H1 (cell line): ENCODE results near the gene EZH2. TPM values are rescaled to one million over a fixed set of nuclear protein-coding genes. Genes with fewer than 3 reads are reported as not detected.

Experiments used
- CTCF ChIA-PET: fragments of 300-600 bp; sonication (Branson Sonifier 250); formaldehyde crosslinking; loops from one replicate; lab custom pipeline; 2021; ENCODE audit not compliant: partially characterized antibody; lab: Charles Lee
- POLR2A ChIA-PET: fragments of 300-600 bp; sonication (Branson Sonifier 250); formaldehyde crosslinking; loops from one replicate; lab custom pipeline; 2021; ENCODE audit warnings: inconsistent platforms; ENCODE audit not compliant: partially characterized antibody; lab: Charles Lee
- DNase-seq, 2 experiments: peaks; one replicate each; pipeline versions ENCODE4 v3.0.0 to v3.0.0-alpha.2; 2010 to 2022; ENCODE audit warnings: low spot score in 2 of 2, low read depth in 1 of 2, mixed read lengths in 1 of 2
- FAIRE-seq: peaks from 2 replicates; lab custom pipeline; 2011; peaks lifted over from hg19 to GRCh38; lab: Jason Lieb, UNC
- H2AFZ ChIP-seq: 2 replicates; pipeline ENCODE4 v1.8.1; 2012; ENCODE audit warnings: low read length, inconsistent platforms
- H2AK5ac ChIP-seq: 2 replicates; pipeline ENCODE4 v1.6.1; 2013; ENCODE audit warnings: low read depth, low read length
- H2BK120ac ChIP-seq: replicated peaks from 2 replicates; pipeline ENCODE3; 2013; ENCODE audit warnings: low read depth, low read length, inconsistent platforms
- H2BK12ac ChIP-seq: 2 replicates; pipeline ENCODE4 v1.6.1; 2013; ENCODE audit warnings: low read depth, low read length
- H2BK15ac ChIP-seq: 2 replicates; pipeline ENCODE4 v1.6.1; 2013; ENCODE audit warnings: low read length
- H2BK20ac ChIP-seq: 2 replicates; pipeline ENCODE4 v1.6.1; 2013; ENCODE audit warnings: low read length
- H2BK5ac ChIP-seq: 2 replicates; pipeline ENCODE4 v1.6.1; 2013; ENCODE audit warnings: low read depth, low read length
- H3K14ac ChIP-seq: 2 replicates; pipeline ENCODE4 v1.6.1; 2013; ENCODE audit warnings: inconsistent platforms; ENCODE audit not compliant: insufficient read length
- H3K18ac ChIP-seq: 2 replicates; pipeline ENCODE4 v1.6.1; 2013; ENCODE audit warnings: low read length; ENCODE audit errors: extremely low read depth
- H3K23ac ChIP-seq: 2 replicates; pipeline ENCODE4 v1.6.1; 2013; ENCODE audit warnings: inconsistent platforms; ENCODE audit not compliant: insufficient read length
- H3K23me2 ChIP-seq: 2 replicates; pipeline ENCODE4 v1.6.1; 2013; ENCODE audit warnings: low read depth, low read length
- H3K27ac ChIP-seq: 2 replicates; pipeline ENCODE4 v1.6.1; 2011; ENCODE audit warnings: low read depth, low read length, inconsistent platforms
- H3K27me3 ChIP-seq, 4 experiments: replicated peaks in 1 of 4; 1 replicate in 1 of 4; 2 replicates in 3 of 4; pipeline versions ENCODE4 v1.6.1 to v1.8.1; 2011 to 2013; ENCODE audit warnings: low read length in 3 of 4, mild to moderate bottlenecking in 3 of 4, inconsistent platforms in 2 of 4, mixed read lengths in 2 of 4, moderate library complexity in 1 of 4; ENCODE audit not compliant: control insufficient read depth in 3 of 4, insufficient read depth in 3 of 4; ENCODE audit errors: extremely low read depth in 1 of 4
- H3K36me3 ChIP-seq, 4 experiments: 2 replicates each; pipeline versions ENCODE4 v1.6.1 to v1.8.1; 2011 to 2013; ENCODE audit warnings: mild to moderate bottlenecking in 4 of 4, low read length in 3 of 4, moderate library complexity in 2 of 4, control low read depth in 1 of 4, inconsistent platforms in 1 of 4; ENCODE audit not compliant: insufficient read depth in 4 of 4, control insufficient read depth in 2 of 4
- H3K4ac ChIP-seq: replicated peaks from 2 replicates; pipeline ENCODE3; 2013; ENCODE audit warnings: low read length, low read depth, mixed read lengths, inconsistent platforms; ENCODE audit not compliant: insufficient read length
- H3K4me1 ChIP-seq, 4 experiments: replicated peaks in 1 of 4; 1 replicate in 1 of 4; 2 replicates in 3 of 4; pipeline versions ENCODE4 v1.6.1 to v1.8.1; 2011 to 2013; ENCODE audit warnings: low read length in 3 of 4, inconsistent platforms in 2 of 4, mixed read lengths in 1 of 4; ENCODE audit not compliant: insufficient read depth in 4 of 4, control insufficient read depth in 3 of 4
- H3K4me2 ChIP-seq, 2 experiments: 2 replicates each; pipeline versions ENCODE4 v1.6.1 to v1.8.1; 2011 to 2013; ENCODE audit warnings: low read depth in 2 of 2, low read length in 2 of 2, control low read depth in 1 of 2, inconsistent platforms in 1 of 2, mild to moderate bottlenecking in 1 of 2; ENCODE audit not compliant: insufficient read depth in 1 of 2
- H3K4me3 ChIP-seq, 4 experiments: fragments of 200-600, 300-600 bp in 1 of 4; sonication (generic), shearing (Covaris generic), sonication (Bioruptor Twin) in 1 of 4; 2 replicates each; pipeline versions ENCODE4 v1.5.1 to v1.8.1; 2011 to 2016; ENCODE audit warnings: low read length in 4 of 4, low read depth in 3 of 4, control low read depth in 2 of 4, inconsistent platforms in 2 of 4, mild to moderate bottlenecking in 2 of 4, mixed read lengths in 1 of 4, moderate library complexity in 1 of 4; ENCODE audit not compliant: insufficient read depth in 2 of 4; ENCODE audit errors: extremely low read depth in 1 of 4
- H3K56ac ChIP-seq: replicated peaks from 2 replicates; pipeline ENCODE3; 2013; ENCODE audit warnings: low read depth, mild to moderate bottlenecking, mixed read lengths, low read length, inconsistent platforms; ENCODE audit not compliant: insufficient read length
- H3K79me1 ChIP-seq: 2 replicates; pipeline ENCODE4 v1.6.1; 2013; ENCODE audit warnings: low read depth, low read length, control low read depth
- H3K79me2 ChIP-seq, 2 experiments: 2 replicates each; pipeline versions ENCODE4 v1.6.1 to v1.8.1; 2012 to 2013; ENCODE audit warnings: low read length in 2 of 2, mild to moderate bottlenecking in 2 of 2, inconsistent platforms in 1 of 2; ENCODE audit not compliant: insufficient read depth in 2 of 2, control insufficient read depth in 1 of 2
- H3K9ac ChIP-seq, 4 experiments: replicated peaks in 1 of 4; 1 replicate in 1 of 4; 2 replicates in 3 of 4; pipeline versions ENCODE4 v1.6.1 to v1.8.1; 2011 to 2013; ENCODE audit warnings: low read depth in 3 of 4, low read length in 3 of 4, control low read depth in 2 of 4, mild to moderate bottlenecking in 2 of 4, moderate library complexity in 2 of 4, inconsistent platforms in 1 of 4; ENCODE audit errors: extremely low read depth in 1 of 4
- H3K9me3 ChIP-seq, 2 experiments: 2 replicates each; pipeline versions ENCODE4 v1.6.1 to v1.8.1; 2012 to 2013; ENCODE audit warnings: mild to moderate bottlenecking in 2 of 2, moderate library complexity in 2 of 2, control low read depth in 1 of 2, inconsistent platforms in 1 of 2, low read depth in 1 of 2, low read length in 1 of 2, mixed read lengths in 1 of 2; ENCODE audit not compliant: insufficient read depth in 2 of 2
- H4K20me1 ChIP-seq, 2 experiments: replicated peaks in 1 of 2; 2 replicates each; pipeline versions ENCODE3 to v1.8.1; 2011 to 2013; ENCODE audit warnings: inconsistent platforms in 2 of 2, low read length in 2 of 2, mild to moderate bottlenecking in 1 of 2; ENCODE audit not compliant: insufficient read depth in 2 of 2, control insufficient read depth in 1 of 2
- H4K5ac ChIP-seq: 2 replicates; pipeline ENCODE4 v1.6.1; 2013; ENCODE audit warnings: low read length, low read depth, mixed read lengths, inconsistent platforms; ENCODE audit not compliant: insufficient read length
- H4K8ac ChIP-seq: 2 replicates; pipeline ENCODE4 v1.8.0; 2013; ENCODE audit warnings: mild to moderate bottlenecking, moderate library complexity, low read length, inconsistent platforms; ENCODE audit not compliant: insufficient read depth; ENCODE audit errors: extremely low read depth
- H4K91ac ChIP-seq: replicated peaks from 2 replicates; pipeline ENCODE3; 2013; ENCODE audit warnings: low read length, mixed read lengths, inconsistent platforms; ENCODE audit not compliant: insufficient read length
- BRCA1 ChIP-seq: IDR thresholded peaks from 2 replicates; pipeline ENCODE4 v1.6.1; 2012; ENCODE audit warnings: low read depth, low read length, improper control_type of control experiment
- EGR1 ChIP-seq: IDR thresholded peaks from 2 replicates; pipeline ENCODE4 v1.6.1; 2011; ENCODE audit warnings: low read depth, low read length, borderline replicate concordance
- EZH2 ChIP-seq: fragments of 200-600 bp; sonication (generic); IDR thresholded peaks from 2 replicates; pipeline ENCODE4 v1.7.1; 2012; ENCODE audit warnings: low read depth, mild to moderate bottlenecking, moderate library complexity, low read length, inconsistent platforms; ENCODE audit not compliant: severe bottlenecking
- GTF2F1 ChIP-seq: IDR thresholded peaks from 2 replicates; pipeline ENCODE4 v1.6.1; 2012; ENCODE audit warnings: low read depth, low read length, improper control_type of control experiment, borderline replicate concordance
- RAD21 ChIP-seq, 2 experiments: IDR thresholded peaks in 1 of 2; conservative IDR thresholded peaks in 1 of 2; 2 replicates each; pipeline ENCODE4 v1.6.1; 2011; ENCODE audit warnings: low read depth in 2 of 2, low read length in 2 of 2, improper control_type of control experiment in 1 of 2, inconsistent platforms in 1 of 2, mild to moderate bottlenecking in 1 of 2, moderate library complexity in 1 of 2
- SP4 ChIP-seq: IDR thresholded peaks from 2 replicates; pipeline ENCODE4 v1.6.1; 2012; ENCODE audit warnings: low read length, inconsistent platforms
- SRF ChIP-seq: IDR thresholded peaks from 2 replicates; pipeline ENCODE4 v1.6.1; 2011; ENCODE audit warnings: mild to moderate bottlenecking, low read depth, low read length, moderate library complexity
- ZNF274 ChIP-seq: IDR thresholded peaks from 2 replicates; pipeline ENCODE4 v1.7.0; 2012; ENCODE audit warnings: low read length, borderline replicate concordance; ENCODE audit errors: extremely low read depth
- WGBS, 2 experiments: shearing (Covaris generic) in 1 of 2; methylation state at CpG; one replicate each; pipeline versions ENCODE4 v1.1.6 to v1.1.7; 2013 to 2015; ENCODE audit warnings: low lambda C conversion rate in 2 of 2, mixed read lengths in 2 of 2, inconsistent platforms in 1 of 2, low coverage in 1 of 2, missing lambda C conversion rate in 1 of 2; ENCODE audit not compliant: insufficient replicate concordance in 2 of 2, insufficient coverage in 1 of 2, insufficient read length in 1 of 2; ENCODE audit errors: extremely low coverage in 1 of 2, missing lambda C conversion rate in 1 of 2; 5-methylcytosine and 5-hydroxymethylcytosine counted together
- polyA plus RNA-seq, 7 experiments: library from polyadenylated mRNA; depleted of rRNA in 3 of 7; stranded (reverse) in 5 of 7; unstranded in 2 of 7; fragments of >200 nt in 5 of 7; fragments of 200-250 nt in 2 of 7; gene quantifications; 1 replicate in 5 of 7; 2 replicates in 1 of 7; 4 replicates in 1 of 7; pipeline versions ENCODE4 v1.2.1 to v1.2.3, GENCODE V29; 2011 to 2013; ENCODE audit warnings: missing spikeins in 2 of 7, mixed read lengths in 2 of 7
- total RNA-seq: library from RNA; stranded (reverse); fragmentation: NEBNext Ultra II Directional; extraction: Animal tissue kit (Norgen Biotek cat#: 25700); gene quantifications from 2 replicates; pipeline ENCODE4 v1.2.1, GENCODE V29; 2021
- TF ChIP-seq, protein P1 (sequence below): IDR thresholded peaks from 2 replicates; pipeline ENCODE4 v1.6.1; 2011; ENCODE audit warnings: low read length, improper control_type of control experiment
- TF ChIP-seq, protein P2 (sequence below): IDR thresholded peaks from 2 replicates; pipeline ENCODE4 v1.6.1; 2012; ENCODE audit warnings: low read length, inconsistent platforms

Gene EZH2
- total and polyA plus RNA-seq, 2 of the 8 experiments (the other 6 are each of a cell fraction or from before 2014, with no cell fraction given), result 28.9 to 49.0 TPM

DNA sequence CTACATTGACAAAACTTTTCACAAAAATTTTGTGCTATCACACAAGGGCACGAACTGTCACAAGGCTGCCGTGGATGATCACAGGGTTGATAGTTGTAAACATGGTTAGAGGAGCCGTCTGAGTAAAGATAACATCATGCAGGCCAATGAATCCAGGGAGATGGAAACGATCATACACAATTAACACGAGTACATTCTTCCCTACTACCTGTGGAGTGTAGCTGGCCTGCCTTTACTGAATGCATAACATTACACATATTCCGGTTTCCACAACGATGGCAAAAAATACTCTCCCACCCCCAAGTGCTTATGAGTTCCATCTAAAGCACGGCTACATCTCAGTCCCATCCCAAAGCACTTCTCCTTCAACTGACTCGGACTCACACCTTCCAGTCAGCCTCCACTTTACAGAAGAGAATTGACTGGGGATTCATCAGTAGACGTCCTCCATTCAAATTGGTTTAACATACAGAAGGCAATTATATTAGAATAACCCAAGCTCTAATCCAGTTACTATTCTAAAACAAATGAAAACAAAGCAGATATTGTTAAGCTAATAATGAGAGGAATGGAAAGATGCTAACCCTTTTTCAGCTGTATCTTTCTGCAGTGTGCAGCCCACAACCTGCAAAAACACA lies 69.0 kb downstream of the EZH2 start:
- no peak for FAIRE-seq
- H2BK20ac ChIP-seq, result no peak overlapping the region
- TF ChIP-seq BRCA1 (no peak), ZNF274 (no peak), SRF (no peak), SP4 (no peak), RAD21 (IDR thresholded peaks at IDR 0.05 in 1 of 2, conservative IDR thresholded peaks at IDR 0.05 in 1 of 2; ENCODE audit: low read depth in 2 of 2, low read length in 2 of 2) (no peak), GTF2F1 (no peak), EZH2 (no peak), EGR1 (no peak)
- TF ChIP-seq, protein P1, sequence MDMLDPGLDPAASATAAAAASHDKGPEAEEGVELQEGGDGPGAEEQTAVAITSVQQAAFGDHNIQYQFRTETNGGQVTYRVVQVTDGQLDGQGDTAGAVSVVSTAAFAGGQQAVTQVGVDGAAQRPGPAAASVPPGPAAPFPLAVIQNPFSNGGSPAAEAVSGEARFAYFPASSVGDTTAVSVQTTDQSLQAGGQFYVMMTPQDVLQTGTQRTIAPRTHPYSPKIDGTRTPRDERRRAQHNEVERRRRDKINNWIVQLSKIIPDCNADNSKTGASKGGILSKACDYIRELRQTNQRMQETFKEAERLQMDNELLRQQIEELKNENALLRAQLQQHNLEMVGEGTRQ, result no peak
- TF ChIP-seq, protein P2, sequence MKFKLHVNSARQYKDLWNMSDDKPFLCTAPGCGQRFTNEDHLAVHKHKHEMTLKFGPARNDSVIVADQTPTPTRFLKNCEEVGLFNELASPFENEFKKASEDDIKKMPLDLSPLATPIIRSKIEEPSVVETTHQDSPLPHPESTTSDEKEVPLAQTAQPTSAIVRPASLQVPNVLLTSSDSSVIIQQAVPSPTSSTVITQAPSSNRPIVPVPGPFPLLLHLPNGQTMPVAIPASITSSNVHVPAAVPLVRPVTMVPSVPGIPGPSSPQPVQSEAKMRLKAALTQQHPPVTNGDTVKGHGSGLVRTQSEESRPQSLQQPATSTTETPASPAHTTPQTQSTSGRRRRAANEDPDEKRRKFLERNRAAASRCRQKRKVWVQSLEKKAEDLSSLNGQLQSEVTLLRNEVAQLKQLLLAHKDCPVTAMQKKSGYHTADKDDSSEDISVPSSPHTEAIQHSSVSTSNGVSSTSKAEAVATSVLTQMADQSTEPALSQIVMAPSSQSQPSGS, result no peak

More for the DNA sequence above, 69.0 kb downstream of the EZH2 start:
- H2AFZ ChIP-seq, result no peak overlapping the region
- no peak overlapping the region for H3K4me3 ChIP-seq
- H3K14ac ChIP-seq, result no peak overlapping the region
- ChIA-PET POLR2A (interaction anchor here (1.5 kb wide), 1 partner anchor 18 kb away, joined by 3 read pairs; no protein-coding TSS in a partner anchor), CTCF (interaction anchor here (1.0 to 2.8 kb wide), 5 partner anchors 41 to 192 kb away, joined by 3 to 9 read pairs (median 4); no protein-coding TSS in a partner anchor)
- 92% methylated on average over 10 of the region's 10 CpGs; no CpG with 5 or more reads in 1 of the 2 experiments for WGBS, 2 experiments
- DNase-seq, result no peak
- H3K79me1 ChIP-seq, result no peaks in the 10 kb centered on the region
- no peak overlapping the region for H2AK5ac ChIP-seq
- H2BK12ac ChIP-seq, result no peak overlapping the region
- peaks cover 4 to 75% (median 42%) of the 10 kb centered on the region in 4 experiments for H3K36me3 ChIP-seq
- H3K18ac ChIP-seq, result no peak overlapping the region
- no peak overlapping the region for H3K4me2 ChIP-seq
- H3K56ac ChIP-seq, result no peak overlapping the region
- H2BK5ac ChIP-seq, result no peak overlapping the region
- no peak overlapping the region for H2BK15ac ChIP-seq
- no peaks in the 10 kb centered on the region for H3K9me3 ChIP-seq
- H4K91ac ChIP-seq, result no peak overlapping the region
- H2BK120ac ChIP-seq, result no peak overlapping the region
- no peak overlapping the region for H4K5ac ChIP-seq
- H3K4ac ChIP-seq, result no peak overlapping the region
- H3K23ac ChIP-seq, result no peak overlapping the region
- no peak overlapping the region for H3K27ac ChIP-seq
- no peak overlapping the region for H4K8ac ChIP-seq
- H3K79me2 ChIP-seq, result no peaks in the 10 kb centered on the region
- no peak overlapping the region for H3K9ac ChIP-seq
- H3K4me1 ChIP-seq, result peaks cover 0 to 1% (median 0%) of the 10 kb centered on the region in 4 experiments; a peak in 1 of 7 replicates
- H3K27me3 ChIP-seq, result no peaks in the 10 kb centered on the region
- no peaks in the 10 kb centered on the region for H3K23me2 ChIP-seq
- no peaks in the 10 kb centered on the region for H4K20me1 ChIP-seq
